Coronary artery (tissue), 2 donors: ENCODE measurements around the gene DSTYK.

ENCODE experiments used
- DNase-seq: peaks from one replicate; pipeline ENCODE4 v3.0.0-alpha.2; 2017; ENCODE audit warnings: low spot score
- H3K27ac ChIP-seq, 2 donors: fragments of 200-600 bp; sonication (generic); one replicate each; pipeline ENCODE4 v1.5.1; 2016 to 2019
- H3K4me3 ChIP-seq: fragments of 200-600 bp; sonication (generic); 2 replicates; pipeline ENCODE4 v1.5.1; 2016; ENCODE audit warnings: mild to moderate bottlenecking, moderate library complexity
- TF ChIP-seq, protein P1 (sequence below): fragments of 200-600 bp; sonication (generic); IDR thresholded peaks from one replicate; pipeline ENCODE4 v1.5.1; 2019; ENCODE audit warnings: antibody characterized with exemption

Gene DSTYK

GRCh38 chr1:205095422-205095821 lies 116.1 kb downstream of the DSTYK start:
- H3K4me3 ChIP-seq = no peak overlapping the region
- no peak for DNase-seq
- TF ChIP-seq, protein P1, sequence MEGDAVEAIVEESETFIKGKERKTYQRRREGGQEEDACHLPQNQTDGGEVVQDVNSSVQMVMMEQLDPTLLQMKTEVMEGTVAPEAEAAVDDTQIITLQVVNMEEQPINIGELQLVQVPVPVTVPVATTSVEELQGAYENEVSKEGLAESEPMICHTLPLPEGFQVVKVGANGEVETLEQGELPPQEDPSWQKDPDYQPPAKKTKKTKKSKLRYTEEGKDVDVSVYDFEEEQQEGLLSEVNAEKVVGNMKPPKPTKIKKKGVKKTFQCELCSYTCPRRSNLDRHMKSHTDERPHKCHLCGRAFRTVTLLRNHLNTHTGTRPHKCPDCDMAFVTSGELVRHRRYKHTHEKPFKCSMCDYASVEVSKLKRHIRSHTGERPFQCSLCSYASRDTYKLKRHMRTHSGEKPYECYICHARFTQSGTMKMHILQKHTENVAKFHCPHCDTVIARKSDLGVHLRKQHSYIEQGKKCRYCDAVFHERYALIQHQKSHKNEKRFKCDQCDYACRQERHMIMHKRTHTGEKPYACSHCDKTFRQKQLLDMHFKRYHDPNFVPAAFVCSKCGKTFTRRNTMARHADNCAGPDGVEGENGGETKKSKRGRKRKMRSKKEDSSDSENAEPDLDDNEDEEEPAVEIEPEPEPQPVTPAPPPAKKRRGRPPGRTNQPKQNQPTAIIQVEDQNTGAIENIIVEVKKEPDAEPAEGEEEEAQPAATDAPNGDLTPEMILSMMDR = no peak
- H3K27ac ChIP-seq = no peak overlapping the region
